ENCODE results near the gene ZNG1A.
"Not testable (repeated sequence)": the region's sequence is repeated elsewhere in the genome, so short reads cannot be mapped to it uniquely, and the experiment has no call there.

Gene ZNG1A

DNA sequence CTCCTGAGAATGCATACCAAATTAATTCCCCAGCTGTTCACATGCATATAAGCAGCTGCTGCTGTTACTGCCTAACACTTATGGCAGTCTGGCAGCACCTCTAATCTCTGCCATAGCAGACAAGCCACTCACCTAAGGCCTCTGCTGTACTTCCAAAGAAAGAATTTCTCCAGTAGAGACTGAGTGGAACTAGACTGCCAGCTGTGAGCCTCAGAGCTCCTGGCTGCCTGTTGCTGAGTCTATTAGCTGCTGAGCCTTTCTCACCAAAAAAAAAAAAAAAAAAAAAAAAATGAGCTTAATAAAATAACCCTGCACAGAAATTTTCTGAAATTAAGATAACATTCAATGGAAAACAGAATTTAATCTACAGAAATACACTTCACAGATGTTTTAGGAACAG, 27.7 kb downstream of the ZNG1A start:
- H3K9me2 ChIP-seq (ENCODE audit: low read depth, low read length); H3K4me3 ChIP-seq (ENCODE audit: low read depth, low read length, poor library complexity, severe bottlenecking); H3K27me3 ChIP-seq (ENCODE audit: insufficient read depth, low read length); H4K20me1 ChIP-seq (ENCODE audit: insufficient read depth, low read length); H3F3A ChIP-seq (ENCODE audit: insufficient read depth, low read length); H3K27ac ChIP-seq (ENCODE audit: low read depth, low read length, poor library complexity, severe bottlenecking); H2AFZ ChIP-seq (ENCODE audit: low read length); H3K36me3 ChIP-seq (ENCODE audit: insufficient read depth, low read length); H3K79me2 ChIP-seq (ENCODE audit: insufficient read depth, low read length); H3K9me3 ChIP-seq (ENCODE audit: low read length); H3K4me1 ChIP-seq (ENCODE audit: insufficient read depth, low read length, severe bottlenecking); H3K9ac ChIP-seq (ENCODE audit: low read length); H3K4me2 ChIP-seq (ENCODE audit: low read length): not testable (repeated sequence)

DNA sequence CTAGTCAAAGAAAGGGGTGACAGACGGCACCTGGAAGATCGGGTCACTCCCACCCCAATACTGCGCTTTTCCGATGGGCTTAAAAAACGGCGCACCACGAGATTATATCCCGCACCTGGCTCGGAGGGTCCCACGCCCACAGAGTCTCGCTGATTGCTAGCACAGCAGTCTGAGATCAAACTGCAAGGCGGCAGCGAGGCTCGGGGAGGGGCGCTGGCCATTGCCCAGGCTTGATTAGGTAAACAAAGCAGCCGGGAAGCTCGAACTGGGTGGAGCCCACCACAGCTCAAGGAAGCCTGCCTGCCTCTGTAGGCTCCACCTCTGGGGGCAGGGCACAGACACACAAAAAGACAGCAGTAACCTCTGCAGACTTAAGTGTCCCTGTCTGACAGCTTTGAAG, 39.0 kb downstream of the ZNG1A start:
- not testable (repeated sequence) for H3K9me3 ChIP-seq (ENCODE audit: low read length); H3K9me2 ChIP-seq (ENCODE audit: low read depth, low read length); H3K27me3 ChIP-seq (ENCODE audit: insufficient read depth, low read length); H3K79me2 ChIP-seq (ENCODE audit: insufficient read depth, low read length); H3K4me3 ChIP-seq (ENCODE audit: low read depth, low read length, poor library complexity, severe bottlenecking); H2AFZ ChIP-seq (ENCODE audit: low read length); H3F3A ChIP-seq (ENCODE audit: insufficient read depth, low read length); H3K36me3 ChIP-seq (ENCODE audit: insufficient read depth, low read length); H3K9ac ChIP-seq (ENCODE audit: low read length); H4K20me1 ChIP-seq (ENCODE audit: insufficient read depth, low read length); H3K4me1 ChIP-seq (ENCODE audit: insufficient read depth, low read length, severe bottlenecking); H3K4me2 ChIP-seq (ENCODE audit: low read length); H3K27ac ChIP-seq (ENCODE audit: low read depth, low read length, poor library complexity, severe bottlenecking)

DNA sequence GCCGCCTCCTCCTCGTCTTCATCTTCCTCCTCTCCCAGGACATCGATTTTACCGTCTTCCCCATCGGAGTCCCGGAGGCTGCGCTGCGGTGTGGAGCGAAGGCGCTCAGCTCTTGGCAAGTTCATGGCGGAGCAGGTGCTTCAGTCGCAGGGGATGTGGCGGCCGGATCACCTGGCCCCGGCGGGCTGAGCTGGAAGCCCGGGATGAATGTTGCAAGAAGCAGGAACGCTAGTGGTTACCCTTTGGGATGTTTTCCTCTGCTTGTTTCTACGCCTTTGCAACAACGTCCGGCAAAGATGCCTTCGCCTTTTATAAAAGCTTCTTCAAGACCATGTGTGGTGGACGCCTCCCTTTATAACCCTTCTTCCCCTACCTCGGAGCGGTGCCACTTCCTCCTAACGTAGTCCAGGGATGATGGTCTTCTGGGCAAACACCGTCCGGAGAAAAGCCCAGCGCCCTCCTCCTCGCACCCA, 60.8 kb downstream of the ZNG1A start, which contains the start of gene FOXD4:
Gene FOXD4 (minus strand): TSS at position 423 of the 473 bp plus-strand sequence. CDS start 298 bp downstream, at position 125.
- H3K27ac ChIP-seq (ENCODE audit: low read depth, low read length, poor library complexity, severe bottlenecking); H3K79me2 ChIP-seq (ENCODE audit: insufficient read depth, low read length); H2AFZ ChIP-seq (ENCODE audit: low read length); H3K27me3 ChIP-seq (ENCODE audit: insufficient read depth, low read length); H3K4me2 ChIP-seq (ENCODE audit: low read length); H3K36me3 ChIP-seq (ENCODE audit: insufficient read depth, low read length); H3F3A ChIP-seq (ENCODE audit: insufficient read depth, low read length); H4K20me1 ChIP-seq (ENCODE audit: insufficient read depth, low read length); H3K9me3 ChIP-seq (ENCODE audit: low read length); H3K4me3 ChIP-seq (ENCODE audit: low read depth, low read length, poor library complexity, severe bottlenecking); H3K4me1 ChIP-seq (ENCODE audit: insufficient read depth, low read length, severe bottlenecking); H3K9me2 ChIP-seq (ENCODE audit: low read depth, low read length); H3K9ac ChIP-seq (ENCODE audit: low read length): not testable (repeated sequence)

DNA sequence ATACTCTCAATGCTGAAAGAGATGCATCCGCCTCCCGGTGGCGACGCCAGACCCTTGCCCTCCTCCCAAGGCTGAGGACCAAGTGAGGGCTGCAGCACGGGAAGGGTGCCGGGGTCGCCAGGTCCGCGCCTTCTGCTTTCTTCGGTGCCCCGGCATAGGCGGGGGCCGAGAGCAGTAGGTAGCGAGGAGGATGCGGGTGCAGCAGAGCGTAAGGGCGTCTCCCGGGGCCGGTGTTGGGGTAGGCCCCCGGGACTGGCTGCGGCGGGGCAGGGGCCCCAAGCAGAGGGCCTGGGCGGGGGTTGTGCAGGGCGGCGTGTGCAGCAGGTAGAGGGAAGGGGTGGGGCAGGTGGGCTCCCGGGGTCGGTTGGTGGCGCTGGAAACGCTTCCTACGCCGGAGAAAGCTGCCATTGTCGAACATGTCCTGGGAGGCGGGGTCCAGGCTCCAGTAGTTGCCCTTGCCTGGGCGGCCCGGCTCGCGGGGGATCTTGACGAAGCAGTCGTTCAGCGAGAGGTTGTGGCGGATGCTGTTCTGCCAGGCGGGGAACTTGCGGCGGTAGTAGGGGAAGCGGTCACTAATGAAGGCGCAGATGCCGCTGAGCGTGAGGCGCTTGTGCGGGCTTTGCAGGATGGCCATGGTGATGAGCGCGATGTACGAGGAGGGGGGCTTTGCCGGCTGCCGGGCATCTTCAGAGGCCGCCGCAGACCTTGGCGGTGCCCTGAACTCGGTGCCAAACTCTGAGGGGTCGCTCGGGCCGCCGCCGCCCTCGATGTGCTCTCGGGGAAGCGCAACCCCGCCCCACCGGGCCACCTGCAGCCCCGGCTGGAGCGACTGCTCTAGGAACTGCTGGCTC, 61.5 kb downstream of the ZNG1A start:
- not testable (repeated sequence) for H3K4me1 ChIP-seq (ENCODE audit: insufficient read depth, low read length, severe bottlenecking); H3K9ac ChIP-seq (ENCODE audit: low read length); H2AFZ ChIP-seq (ENCODE audit: low read length); H3K9me2 ChIP-seq (ENCODE audit: low read depth, low read length); H3K27ac ChIP-seq (ENCODE audit: low read depth, low read length, poor library complexity, severe bottlenecking); H3K27me3 ChIP-seq (ENCODE audit: insufficient read depth, low read length); H3K4me3 ChIP-seq (ENCODE audit: low read depth, low read length, poor library complexity, severe bottlenecking); H3K4me2 ChIP-seq (ENCODE audit: low read length); H3K9me3 ChIP-seq (ENCODE audit: low read length); H3K79me2 ChIP-seq (ENCODE audit: insufficient read depth, low read length); H3K36me3 ChIP-seq (ENCODE audit: insufficient read depth, low read length); H4K20me1 ChIP-seq (ENCODE audit: insufficient read depth, low read length); H3F3A ChIP-seq (ENCODE audit: insufficient read depth, low read length)

DNA sequence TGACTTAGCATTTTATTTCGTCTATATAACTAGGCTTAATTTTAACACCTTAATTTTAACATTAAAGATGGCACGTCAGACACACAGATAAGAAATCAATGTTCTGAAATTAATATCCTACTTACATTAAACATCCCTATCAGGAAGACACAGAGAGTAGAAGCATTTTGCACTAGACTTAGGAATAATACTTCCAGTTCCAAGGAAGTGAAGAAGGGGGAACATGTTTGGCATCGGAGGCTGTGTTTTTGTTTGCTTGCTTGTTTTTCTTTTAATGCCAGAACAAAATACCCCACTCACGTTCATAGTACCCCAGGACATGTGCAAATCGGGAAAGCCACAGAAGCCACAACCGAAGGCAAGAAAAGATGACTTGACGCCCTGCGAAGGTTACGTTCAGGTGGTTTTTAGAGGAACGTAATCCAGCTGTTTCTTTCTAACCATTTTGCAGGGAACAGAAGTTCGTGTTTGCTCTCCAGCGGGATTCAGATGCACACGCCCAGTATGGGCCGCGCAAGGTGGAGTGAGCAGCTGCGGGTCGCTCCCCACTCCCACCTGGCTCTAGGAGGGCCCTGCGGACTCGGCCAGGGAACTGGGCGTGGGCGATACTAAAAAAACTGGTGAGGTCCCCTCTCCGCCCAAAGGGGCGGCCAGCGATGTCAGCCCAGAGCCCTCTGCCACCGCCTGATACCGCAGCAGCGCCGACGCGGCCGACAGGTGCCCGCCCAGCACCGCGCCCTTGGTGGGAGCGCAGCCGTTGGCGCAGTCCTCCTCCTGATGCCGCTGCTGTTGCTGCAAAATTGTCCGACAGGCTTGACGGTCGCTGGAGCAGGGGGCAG, 62.4 kb downstream of the ZNG1A start:
- H3K79me2 ChIP-seq (ENCODE audit: insufficient read depth, low read length); H4K20me1 ChIP-seq (ENCODE audit: insufficient read depth, low read length); H3K4me3 ChIP-seq (ENCODE audit: low read depth, low read length, poor library complexity, severe bottlenecking); H3K9me2 ChIP-seq (ENCODE audit: low read depth, low read length); H3K9ac ChIP-seq (ENCODE audit: low read length); H3K27ac ChIP-seq (ENCODE audit: low read depth, low read length, poor library complexity, severe bottlenecking); H3K36me3 ChIP-seq (ENCODE audit: insufficient read depth, low read length); H3K4me1 ChIP-seq (ENCODE audit: insufficient read depth, low read length, severe bottlenecking); H3K4me2 ChIP-seq (ENCODE audit: low read length); H3K27me3 ChIP-seq (ENCODE audit: insufficient read depth, low read length); H2AFZ ChIP-seq (ENCODE audit: low read length); H3F3A ChIP-seq (ENCODE audit: insufficient read depth, low read length); H3K9me3 ChIP-seq (ENCODE audit: low read length): not testable (repeated sequence)

DNA sequence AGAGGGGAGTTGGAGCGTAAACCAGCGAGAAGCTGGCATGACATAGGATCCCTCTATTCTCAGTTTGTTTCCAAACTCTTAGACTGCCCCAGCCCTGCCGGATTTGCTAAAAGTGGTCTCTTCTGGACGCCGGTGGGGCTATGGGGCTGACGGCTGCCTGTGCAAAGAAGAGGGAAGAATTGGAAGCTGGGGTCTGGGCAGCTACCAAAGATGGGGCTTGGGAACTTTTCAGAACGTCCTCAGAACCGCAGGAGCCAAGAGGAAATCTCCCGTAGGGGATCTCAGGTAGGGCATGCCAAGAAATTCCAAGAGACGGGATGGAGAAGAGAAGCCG, 63.8 kb downstream of the ZNG1A start:
- not testable (repeated sequence) for H3K27me3 ChIP-seq (ENCODE audit: insufficient read depth, low read length); H3K27ac ChIP-seq (ENCODE audit: low read depth, low read length, poor library complexity, severe bottlenecking); H3K4me3 ChIP-seq (ENCODE audit: low read depth, low read length, poor library complexity, severe bottlenecking); H3K4me2 ChIP-seq (ENCODE audit: low read length); H3K79me2 ChIP-seq (ENCODE audit: insufficient read depth, low read length); H4K20me1 ChIP-seq (ENCODE audit: insufficient read depth, low read length); H3K9ac ChIP-seq (ENCODE audit: low read length); H3K9me3 ChIP-seq (ENCODE audit: low read length); H3F3A ChIP-seq (ENCODE audit: insufficient read depth, low read length); H3K36me3 ChIP-seq (ENCODE audit: insufficient read depth, low read length); H3K9me2 ChIP-seq (ENCODE audit: low read depth, low read length); H3K4me1 ChIP-seq (ENCODE audit: insufficient read depth, low read length, severe bottlenecking); H2AFZ ChIP-seq (ENCODE audit: low read length)

DNA sequence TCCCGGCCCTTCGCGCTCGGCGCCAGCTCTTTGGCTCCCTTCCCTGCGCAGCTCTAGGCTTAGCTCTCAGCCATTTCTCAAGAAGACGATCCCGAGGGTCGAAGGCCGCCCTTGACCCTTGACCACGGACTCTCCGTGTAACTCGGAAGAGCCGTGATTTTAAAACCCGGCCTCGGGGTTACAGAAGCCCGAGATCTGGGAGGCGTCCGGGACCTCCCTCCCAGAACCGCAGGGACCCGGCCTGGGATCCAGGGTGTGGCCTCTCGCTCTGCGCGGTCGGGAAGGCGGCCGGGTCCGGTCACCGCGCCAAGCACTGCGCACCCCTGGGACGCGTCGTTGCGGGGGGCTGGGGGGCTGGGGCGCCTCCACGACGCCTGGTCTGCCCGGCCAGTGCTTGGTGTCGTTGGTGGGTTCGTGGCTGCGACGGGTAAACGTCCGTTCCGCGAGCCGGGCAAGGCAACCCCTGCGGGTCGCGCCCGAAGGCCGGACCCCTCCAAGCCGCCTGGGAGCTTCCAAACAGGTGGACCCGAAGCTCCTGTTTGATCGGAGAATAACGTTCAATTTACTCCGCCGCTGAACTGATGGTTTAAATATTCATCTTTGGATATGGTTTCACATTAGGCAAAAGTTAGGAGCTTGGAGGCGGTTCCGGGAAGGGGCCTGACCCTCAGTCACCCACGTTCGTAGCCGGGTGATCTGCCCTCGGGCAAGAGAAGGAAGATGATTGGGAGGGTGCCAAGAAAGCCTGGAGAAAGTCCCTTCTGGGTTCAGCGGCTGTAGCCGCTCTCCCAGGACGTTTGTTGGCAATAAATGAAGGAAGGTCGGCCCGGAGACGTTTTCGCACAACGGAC, 64.4 kb downstream of the ZNG1A start:
- H3K27me3 ChIP-seq (ENCODE audit: insufficient read depth, low read length); H3K4me2 ChIP-seq (ENCODE audit: low read length); H3K4me3 ChIP-seq (ENCODE audit: low read depth, low read length, poor library complexity, severe bottlenecking); H3K9ac ChIP-seq (ENCODE audit: low read length); H3K4me1 ChIP-seq (ENCODE audit: insufficient read depth, low read length, severe bottlenecking); H4K20me1 ChIP-seq (ENCODE audit: insufficient read depth, low read length); H3F3A ChIP-seq (ENCODE audit: insufficient read depth, low read length); H3K27ac ChIP-seq (ENCODE audit: low read depth, low read length, poor library complexity, severe bottlenecking); H3K9me2 ChIP-seq (ENCODE audit: low read depth, low read length); H3K36me3 ChIP-seq (ENCODE audit: insufficient read depth, low read length); H3K79me2 ChIP-seq (ENCODE audit: insufficient read depth, low read length); H2AFZ ChIP-seq (ENCODE audit: low read length); H3K9me3 ChIP-seq (ENCODE audit: low read length): not testable (repeated sequence)

Measured in OCI-LY1 (cell line).